ENCODE results near the gene HECTD2. TPM values are rescaled to one million over a fixed set of nuclear protein-coding genes. Genes with fewer than 3 reads are reported as not detected.

HECTD2 gene
- total RNA-seq, 3 donors from 2014 or later, result 4.9 to 15.9 (median 5.5) TPM

DNA sequence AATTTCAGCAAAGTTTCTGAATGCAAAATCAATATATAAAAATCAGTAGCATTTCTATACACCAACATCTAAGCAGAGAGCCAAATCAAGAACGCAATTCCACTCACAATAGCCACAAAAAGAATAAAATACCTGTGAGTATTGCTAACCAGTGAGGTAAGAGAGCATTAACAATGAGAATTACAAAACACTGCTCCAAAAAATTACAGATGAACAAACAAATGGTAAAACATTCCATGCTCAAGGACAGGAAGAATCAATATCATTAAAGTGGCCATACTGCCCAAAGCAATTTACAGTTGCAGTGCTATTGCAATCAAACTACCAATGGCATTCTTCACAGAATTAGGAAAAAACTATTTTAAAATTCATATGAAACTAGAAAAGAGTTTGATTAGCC is 61.5 kb downstream of the HECTD2 start:
- Histone ChIP-seq H3K4me3 (no peak overlapping the region), H3K9me3 (no peaks in the 10 kb centered on the region), H3K4me1 (ENCODE audit: low read depth) (no peaks in the 10 kb centered on the region), H3K36me3 (ENCODE audit: low read depth) (no peaks in the 10 kb centered on the region)
- TF ChIP-seq, protein P1, sequence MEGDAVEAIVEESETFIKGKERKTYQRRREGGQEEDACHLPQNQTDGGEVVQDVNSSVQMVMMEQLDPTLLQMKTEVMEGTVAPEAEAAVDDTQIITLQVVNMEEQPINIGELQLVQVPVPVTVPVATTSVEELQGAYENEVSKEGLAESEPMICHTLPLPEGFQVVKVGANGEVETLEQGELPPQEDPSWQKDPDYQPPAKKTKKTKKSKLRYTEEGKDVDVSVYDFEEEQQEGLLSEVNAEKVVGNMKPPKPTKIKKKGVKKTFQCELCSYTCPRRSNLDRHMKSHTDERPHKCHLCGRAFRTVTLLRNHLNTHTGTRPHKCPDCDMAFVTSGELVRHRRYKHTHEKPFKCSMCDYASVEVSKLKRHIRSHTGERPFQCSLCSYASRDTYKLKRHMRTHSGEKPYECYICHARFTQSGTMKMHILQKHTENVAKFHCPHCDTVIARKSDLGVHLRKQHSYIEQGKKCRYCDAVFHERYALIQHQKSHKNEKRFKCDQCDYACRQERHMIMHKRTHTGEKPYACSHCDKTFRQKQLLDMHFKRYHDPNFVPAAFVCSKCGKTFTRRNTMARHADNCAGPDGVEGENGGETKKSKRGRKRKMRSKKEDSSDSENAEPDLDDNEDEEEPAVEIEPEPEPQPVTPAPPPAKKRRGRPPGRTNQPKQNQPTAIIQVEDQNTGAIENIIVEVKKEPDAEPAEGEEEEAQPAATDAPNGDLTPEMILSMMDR (IDR thresholded peaks at IDR 0.05), result no peak
- intact Hi-C loops (cut with DNase I, micrococcal nuclease), result no loop called here
- ATAC-seq (no peak), DNase-seq (no peak)

DNA sequence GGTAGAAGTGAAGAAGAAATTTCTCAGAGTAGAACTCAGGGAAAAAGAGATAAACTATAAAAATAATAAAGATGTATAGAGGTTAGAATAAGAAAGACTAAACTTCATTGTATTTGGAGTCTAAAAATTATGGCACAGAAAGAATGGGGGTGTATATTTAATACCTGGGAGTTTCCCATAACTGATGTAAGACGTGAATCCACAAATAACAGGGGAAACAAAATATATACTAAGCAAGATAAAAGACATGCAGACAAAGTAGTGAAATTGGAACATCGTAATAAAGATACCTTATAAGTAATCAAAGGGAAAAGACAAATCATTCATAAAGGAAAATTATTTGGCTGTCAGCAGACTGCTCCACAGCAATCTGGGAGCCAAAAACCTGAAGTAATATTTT is 62.8 kb downstream of the HECTD2 start:
- DNase-seq (no peak), ATAC-seq (no peak)
- no peak overlapping the region for H3K4me3 ChIP-seq
- TF ChIP-seq, protein P1 (IDR thresholded peaks at IDR 0.05), result no peak
- intact Hi-C loops (cut with DNase I, micrococcal nuclease), result no loop called here
- H3K9me3 ChIP-seq, result no peaks in the 10 kb centered on the region
- H3K36me3 ChIP-seq (ENCODE audit: low read depth), result no peaks in the 10 kb centered on the region
- no peaks in the 10 kb centered on the region for H3K4me1 ChIP-seq (ENCODE audit: low read depth)

DNA sequence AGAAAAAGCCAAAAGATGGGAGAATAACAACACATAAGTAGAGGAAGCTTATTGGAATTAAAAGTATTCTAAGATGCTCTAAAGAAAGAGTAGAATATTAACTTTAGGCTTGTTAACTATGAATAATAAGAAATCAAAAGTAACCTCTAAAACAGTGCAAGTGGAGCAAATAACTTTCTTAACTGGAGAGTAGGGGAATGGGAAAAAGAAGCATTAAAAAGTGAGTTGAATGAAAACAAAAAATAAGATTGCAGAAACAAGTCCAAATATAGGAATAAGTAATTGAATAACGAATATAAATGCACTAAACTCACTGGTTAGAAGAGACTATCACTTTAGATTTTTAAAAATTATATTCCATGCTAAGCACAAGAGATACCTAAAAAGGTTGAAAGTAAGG is 63.9 kb downstream of the HECTD2 start:
- intact Hi-C loops (cut with DNase I, micrococcal nuclease), result no loop called here
- TF ChIP-seq, protein P1 (IDR thresholded peaks at IDR 0.05), result no peak
- ATAC-seq, result no peak

DNA sequence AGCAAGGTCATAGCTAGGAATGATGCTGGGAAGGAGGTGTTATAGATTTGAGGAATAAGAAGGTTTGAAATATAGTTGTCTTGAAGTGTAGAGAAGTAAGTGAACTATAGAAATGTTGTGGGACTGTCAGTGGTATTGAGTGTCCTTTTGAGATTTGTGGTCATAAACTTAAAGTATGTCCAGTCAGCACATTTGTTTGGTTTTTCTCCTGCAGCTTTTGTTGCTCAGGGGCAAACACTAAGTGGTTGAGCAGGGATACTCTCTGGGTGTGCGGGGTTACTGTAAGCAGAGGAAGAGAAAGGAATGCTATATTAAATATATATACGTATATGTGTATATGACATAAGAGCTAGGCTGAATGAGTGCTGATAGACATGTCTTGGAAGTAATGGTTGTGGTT is 67.1 kb downstream of the HECTD2 start:
- Histone ChIP-seq H3K4me1 (ENCODE audit: low read depth) (no peaks in the 10 kb centered on the region), H3K36me3 (ENCODE audit: low read depth) (no peaks in the 10 kb centered on the region), H3K4me3 (no peak overlapping the region), H3K9me3 (no peaks in the 10 kb centered on the region)
- intact Hi-C loops (cut with DNase I, micrococcal nuclease), result no loop called here
- ATAC-seq (no peak), DNase-seq (no peak)
- TF ChIP-seq, protein P1 (IDR thresholded peaks at IDR 0.05), result no peak

More for the DNA sequence above, 63.9 kb downstream of the HECTD2 start:
- Histone ChIP-seq H3K9me3 (no peaks in the 10 kb centered on the region), H3K36me3 (ENCODE audit: low read depth) (no peaks in the 10 kb centered on the region), H3K4me3 (no peak overlapping the region), H3K4me1 (ENCODE audit: low read depth) (no peaks in the 10 kb centered on the region)
- no peak for DNase-seq

DNA sequence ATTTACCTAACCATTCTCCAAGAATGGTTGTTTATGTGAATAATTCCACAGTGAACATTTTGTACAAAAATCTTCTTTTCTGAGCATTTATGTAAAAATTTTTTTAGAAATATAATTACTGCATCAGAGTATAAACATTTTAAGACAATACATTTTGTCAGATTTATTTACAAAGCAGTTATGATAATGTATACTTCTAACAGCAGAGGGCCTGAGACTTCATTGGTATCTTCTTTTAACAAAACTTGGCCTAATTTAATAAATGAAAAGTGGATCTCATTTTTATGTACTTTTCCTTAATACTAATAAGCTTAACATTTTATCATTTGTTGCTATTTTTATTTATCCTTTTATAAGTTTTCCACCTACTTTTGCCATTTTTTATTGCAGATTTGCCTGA is 69.4 kb downstream of the HECTD2 start:
- Histone ChIP-seq H3K4me3 (no peak overlapping the region), H3K36me3 (ENCODE audit: low read depth) (no peaks in the 10 kb centered on the region), H3K4me1 (ENCODE audit: low read depth) (no peaks in the 10 kb centered on the region), H3K9me3 (no peaks in the 10 kb centered on the region)
- intact Hi-C loops (cut with DNase I, micrococcal nuclease), result no loop called here
- TF ChIP-seq, protein P1 (IDR thresholded peaks at IDR 0.05), result no peak
- DNase-seq (no peak), ATAC-seq (no peak)

DNA sequence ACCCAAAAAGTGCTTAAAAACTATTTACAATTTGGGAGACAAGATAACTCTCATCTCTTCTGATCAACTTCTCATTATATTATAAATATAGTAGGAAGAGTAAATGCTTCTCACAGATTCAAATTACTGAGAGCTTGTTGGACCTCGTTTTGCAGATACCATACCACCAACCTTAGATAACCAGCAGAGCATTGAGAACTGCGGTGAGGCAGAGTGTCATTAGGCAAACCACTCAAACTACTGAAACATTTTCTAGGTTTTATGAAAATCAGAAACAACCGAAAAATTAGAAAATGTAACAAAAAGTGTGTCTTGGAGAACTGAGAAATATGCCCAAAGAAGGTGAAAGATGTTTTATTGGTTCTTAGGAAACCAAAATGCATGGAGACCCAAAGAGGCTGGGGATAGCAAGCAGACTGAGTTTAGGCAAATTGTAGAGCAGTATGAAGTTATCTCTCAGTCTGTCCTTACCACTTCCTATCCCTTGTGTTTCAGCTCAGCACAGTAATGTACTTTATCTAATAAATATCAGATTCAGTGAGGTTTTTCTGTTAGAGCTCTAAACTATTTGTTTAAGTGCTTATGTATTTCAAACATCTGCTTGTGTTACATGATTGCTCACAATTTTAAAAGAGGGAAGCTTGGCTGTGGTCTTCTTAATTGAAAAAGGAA is 77.9 kb downstream of the HECTD2 start:
- no peaks in the 10 kb centered on the region for H3K9me3 ChIP-seq
- no peaks in the 10 kb centered on the region for H3K4me1 ChIP-seq (ENCODE audit: low read depth)
- H3K36me3 ChIP-seq (ENCODE audit: low read depth), result no peaks in the 10 kb centered on the region
- TF ChIP-seq, protein P1 (IDR thresholded peaks at IDR 0.05), result no peak
- ATAC-seq (no peak), DNase-seq (no peak)
- intact Hi-C loops (cut with DNase I, micrococcal nuclease), result no loop called here
- no peak overlapping the region for H3K4me3 ChIP-seq
